B cell (primary cell): ENCODE data around the gene MVB12B.

Experiments
- CTCF ChIP-seq: fragments of 200-600 bp; IDR thresholded peaks from one replicate; pipeline ENCODE4 v1.8.0; 2022; ENCODE audit warnings: antibody characterized with exemption, mild to moderate bottlenecking
- EZH2 ChIP-seq: IDR thresholded peaks from 2 replicates; pipeline ENCODE4 v1.6.1; 2012; ENCODE audit warnings: borderline replicate concordance, low read depth, mild to moderate bottlenecking, moderate library complexity, low read length; ENCODE audit not compliant: insufficient read depth, poor library complexity, severe bottlenecking

DNA sequence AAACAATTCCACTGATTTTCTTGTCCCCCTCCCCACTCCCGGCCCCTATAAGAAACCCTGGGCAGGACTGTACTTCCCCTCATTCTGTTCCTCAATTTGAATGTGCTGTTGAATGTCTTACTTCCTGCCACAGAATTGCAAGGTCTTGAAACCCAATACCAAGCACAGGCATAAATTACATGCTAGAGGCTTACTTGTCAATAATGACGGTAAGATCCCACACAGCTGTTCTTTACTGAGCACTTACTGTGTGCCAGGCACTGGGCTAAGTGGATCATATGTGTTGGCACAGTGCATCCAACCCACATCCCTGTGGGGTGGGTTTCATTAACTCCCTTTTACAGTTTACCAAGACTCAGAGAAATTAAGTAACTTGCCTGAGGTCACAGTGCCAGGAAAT, 63.4 kb downstream of the MVB12B start:
- TF ChIP-seq CTCF: no peak
- no peak for TF ChIP-seq EZH2
